Pancreas (tissue), 10 donors: ENCODE data around the gene NAB2. TPM values are rescaled to one million over a fixed set of nuclear protein-coding genes. Genes with fewer than 3 reads are reported as not detected.
"Not testable (repeated sequence)": the region's sequence is repeated elsewhere in the genome, so short reads cannot be mapped to it uniquely, and the experiment has no call there.

Source experiments
- ATAC-seq, 4 donors: fragments of 200-7000 bp; cut with Tn5 transposase; one replicate each; pipeline versions ENCODE4 v1.8.0 to v1.9.1; 2020; ENCODE audit warnings: mild to moderate bottlenecking in 4 of 4, moderate library complexity in 4 of 4
- DNase-seq, 6 donors: peaks; one replicate each; pipeline ENCODE4 v3.0.0-alpha.2; 2020
- FAIRE-seq: peaks from 2 replicates; lab custom pipeline; 2012; peaks lifted over from hg19 to GRCh38; lab: Jason Lieb, UNC
- H3K27ac ChIP-seq, 4 donors: fragments of 200-600 bp; sonication (generic); 1 replicate in 3 of 4; 2 replicates in 1 of 4; pipeline versions ENCODE4 v1.5.0 to v1.8.0; 2020
- H3K27me3 ChIP-seq, 4 donors: fragments of 200-600 bp; one replicate each; pipeline ENCODE4 v1.8.0; 2021
- H3K36me3 ChIP-seq, 3 donors: fragments of 200-600 bp; sonication (generic) in 1 of 3; one replicate each; pipeline versions ENCODE4 v1.5.0 to v1.8.0; 2020 to 2021
- H3K4me1 ChIP-seq, 3 donors: fragments of 200-600 bp; one replicate each; pipeline ENCODE4 v1.8.0; 2021
- H3K4me3 ChIP-seq, 4 donors: fragments of 200-600 bp; sonication (generic) in 2 of 4; one replicate each; pipeline versions ENCODE4 v1.5.0 to v1.8.0; 2020 to 2021
- H3K9me3 ChIP-seq, 4 donors: fragments of 200-600 bp; one replicate each; pipeline ENCODE4 v1.8.0; 2021
- CTCF ChIP-seq, 4 donors: fragments of 200-600 bp; sonication (generic) in 3 of 4; IDR thresholded peaks; one replicate each; pipeline versions ENCODE4 v1.5.0 to v1.8.0; 2021; ENCODE audit warnings: antibody characterized with exemption in 4 of 4
- WGBS, 2 donors: extraction: QIAGEN DNeasy Blood & Tissue Kit; methylation state at CpG; one replicate each; pipeline ENCODE4 v1.1.7; 2013; 5-methylcytosine and 5-hydroxymethylcytosine counted together
- intact Hi-C, 3 donors: fragments of 100-400 bp; cut with DNase I; formaldehyde crosslinking; loops; one replicate each; pipeline versions ENCODE4 v1.11.1 to v1.14.2; 2022
- polyA plus RNA-seq, 2 donors: library from polyadenylated mRNA; stranded (reverse); fragments of 200-250 nt; gene quantifications; one replicate each; pipeline ENCODE4 v1.2.3, GENCODE V29; 2013
- total RNA-seq, 6 donors: library from RNA; stranded (reverse); fragmentation: NEBNext Ultra II Directional in 4 of 6; extraction: Animal tissue kit (Norgen Biotek cat#: 25700) in 4 of 6; gene quantifications; one replicate each; pipeline versions ENCODE4 v1.2.1 to v1.2.4, GENCODE V29; 2021 to 2023
- donor health status: healthy with polysubstance abuse.
- donor health status: DM: no; HTN: no; CAD: no; lungs with moderate emphysema.
- donor health status: DM: no; HTN: no; CAD: no.
- donor health status: control.
- donor health status: control.
- donor health status: Bipolar disorder and iron deficiency.
- donor health status: DM: yes; HTN: yes; CAD: no.
- donor health status: DM: no; HTN: no; CAD: no.
- donor health status: DM: no; HTN: no; CAD: no.
- donor health status: DM: yes; HTN: yes; CAD: no.

Gene NAB2
- total and polyA plus RNA-seq, 8 donors: 2.1 to 21.3 (median 5.6) TPM

- no peak for TF ChIP-seq CTCF (IDR thresholded peaks at IDR 0.05)
- Histone ChIP-seq H3K4me1 (no peaks in the 10 kb centered on the region), H3K27me3 (no peaks in the 10 kb centered on the region), H3K4me3 (no peak overlapping the region), H3K27ac (no peak overlapping the region), H3K9me3 (no peaks in the 10 kb centered on the region), H3K36me3 (no peaks in the 10 kb centered on the region)
- DNase-seq: no peak
- intact Hi-C loops: no loop called here
- ATAC-seq: peak in 3 of 4 donors; percentile 34 to 80 (median 77)
- no peak for FAIRE-seq
- 77 to 87% methylated on average over 1 of the region's 1 CpG for whole genome bisulfite sequencing, 2 donors
These were observed 29.9 kb downstream of the NAB2 start for GRCh38 chr12:57118711-57119271.

- Histone ChIP-seq H3K9me3 (no peaks in the 10 kb centered on the region), H3K27ac (no peak overlapping the region), H3K36me3 (no peaks in the 10 kb centered on the region), H3K27me3 (no peaks in the 10 kb centered on the region), H3K4me1 (no peaks in the 10 kb centered on the region), H3K4me3 (no peak overlapping the region)
- no peak for DNase-seq
- no peak for FAIRE-seq
- ATAC-seq: no peak
- WGBS, 2 donors: 84 to 86% methylated on average over 5 of the region's 5 CpGs
- intact Hi-C loops: loop anchor here in 1 of 3 donors (5.0 kb wide), 1 partner anchor 63 kb away; no protein-coding TSS in a partner anchor
- TF ChIP-seq CTCF (IDR thresholded peaks at IDR 0.05): no peak
These were observed 30.6 kb downstream of the NAB2 start for GRCh38 chr12:57119294-57120085.

- H3K9me3 ChIP-seq, H3K36me3 ChIP-seq, DNase-seq, H3K27ac ChIP-seq, H3K4me1 ChIP-seq, H3K4me3 ChIP-seq, ATAC-seq, H3K27me3 ChIP-seq, FAIRE-seq: not testable (repeated sequence)
- WGBS, 2 donors: 85 to 88% methylated on average over 11 of the region's 11 CpGs
- intact Hi-C loops: loop anchor here in 1 of 3 donors (5.0 kb wide), 1 partner anchor 62 kb away; no protein-coding TSS in a partner anchor
These were observed 31.8 kb downstream of the NAB2 start for GRCh38 chr12:57120718-57121117.

GRCh38 chr12:57123813-57124212 is 34.9 kb downstream of the NAB2 start:
- Histone ChIP-seq H3K9me3 (no peaks in the 10 kb centered on the region), H3K36me3 (no peaks in the 10 kb centered on the region), H3K27ac (no peak overlapping the region), H3K4me1 (peaks cover 0 to 7% (median 7%) of the 10 kb centered on the region in 3 donors), H3K27me3 (no peaks in the 10 kb centered on the region), H3K4me3 (no peak overlapping the region)
- no peak for FAIRE-seq
- ATAC-seq: no peak
- DNase-seq: no peak
- intact Hi-C loops: loop anchor here in 2 of 3 donors (2.0 to 5.0 kb wide), 2 partner anchors 57 to 58 kb away; no protein-coding TSS in a partner anchor
- WGBS, 2 donors: 34 to 35% methylated on average over 2 of the region's 2 CpGs
- no peak for TF ChIP-seq CTCF (IDR thresholded peaks at IDR 0.05)

GRCh38 chr12:57124261-57124877 is 35.5 kb downstream of the NAB2 start:
- intact Hi-C loops: loop anchor here in 2 of 3 donors (2.0 to 5.0 kb wide), 2 partner anchors 56 to 58 kb away; no protein-coding TSS in a partner anchor
- H3K27ac ChIP-seq: no peak overlapping the region
- H3K4me3 ChIP-seq: no peak overlapping the region
- DNase-seq: peak in 5 of 6 donors; percentile 61 to 82 (median 68)
- H3K4me1 ChIP-seq: peaks cover 0 to 9% (median 7%) of the 10 kb centered on the region in 3 donors
- peak; percentile 91 to 99 (median 96) for TF ChIP-seq CTCF (IDR thresholded peaks at IDR 0.05)
- H3K9me3 ChIP-seq: no peaks in the 10 kb centered on the region
- FAIRE-seq: no peak
- H3K27me3 ChIP-seq: no peaks in the 10 kb centered on the region
- H3K36me3 ChIP-seq: no peaks in the 10 kb centered on the region
- WGBS, 2 donors: 12 to 15% methylated on average over 10 of the region's 10 CpGs
- peak in 3 of 4 donors; percentile 39 to 44 (median 43) for ATAC-seq
